Measurements from ENCODE around the gene MITF. TPM values are rescaled to one million over a fixed set of nuclear protein-coding genes. Genes with fewer than 3 reads are reported as not detected.

Gene MITF
- total RNA-seq, 1 donor from 2014 or later, result 8.7 TPM

DNA sequence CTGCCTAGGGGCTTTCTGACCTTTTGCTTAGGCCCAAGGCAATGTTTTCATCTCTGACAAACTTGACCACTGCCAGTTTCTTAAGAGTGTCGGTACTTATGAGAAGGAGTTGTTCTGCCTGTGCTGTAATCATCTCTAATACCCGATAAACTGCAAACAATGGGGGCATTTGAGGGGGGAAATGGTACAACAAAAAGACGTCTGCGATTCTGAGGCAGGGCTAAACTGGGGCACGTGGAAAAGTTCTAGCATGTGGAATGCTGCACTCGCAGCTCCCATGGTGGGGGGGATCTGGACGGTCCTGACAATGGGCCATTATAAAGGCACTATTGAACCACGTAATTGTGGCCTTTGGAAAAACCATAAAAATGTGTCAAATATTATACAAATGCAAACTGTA lies 187.1 kb downstream of the MITF start:
- Mint-ChIP-seq H3K4me1 (ENCODE audit: unreplicated experiment) (no peaks in the 10 kb centered on the region), H3K4me3 (no peak overlapping the region), H3K36me3 (no peaks in the 10 kb centered on the region), H3K27ac (no peak overlapping the region), H3K27me3 (no peaks in the 10 kb centered on the region), H3K9me3 (no peaks in the 10 kb centered on the region)
- no peak for DNase-seq (ENCODE audit: extremely low spot score, unreplicated experiment)
- TF ChIP-seq, protein P1, sequence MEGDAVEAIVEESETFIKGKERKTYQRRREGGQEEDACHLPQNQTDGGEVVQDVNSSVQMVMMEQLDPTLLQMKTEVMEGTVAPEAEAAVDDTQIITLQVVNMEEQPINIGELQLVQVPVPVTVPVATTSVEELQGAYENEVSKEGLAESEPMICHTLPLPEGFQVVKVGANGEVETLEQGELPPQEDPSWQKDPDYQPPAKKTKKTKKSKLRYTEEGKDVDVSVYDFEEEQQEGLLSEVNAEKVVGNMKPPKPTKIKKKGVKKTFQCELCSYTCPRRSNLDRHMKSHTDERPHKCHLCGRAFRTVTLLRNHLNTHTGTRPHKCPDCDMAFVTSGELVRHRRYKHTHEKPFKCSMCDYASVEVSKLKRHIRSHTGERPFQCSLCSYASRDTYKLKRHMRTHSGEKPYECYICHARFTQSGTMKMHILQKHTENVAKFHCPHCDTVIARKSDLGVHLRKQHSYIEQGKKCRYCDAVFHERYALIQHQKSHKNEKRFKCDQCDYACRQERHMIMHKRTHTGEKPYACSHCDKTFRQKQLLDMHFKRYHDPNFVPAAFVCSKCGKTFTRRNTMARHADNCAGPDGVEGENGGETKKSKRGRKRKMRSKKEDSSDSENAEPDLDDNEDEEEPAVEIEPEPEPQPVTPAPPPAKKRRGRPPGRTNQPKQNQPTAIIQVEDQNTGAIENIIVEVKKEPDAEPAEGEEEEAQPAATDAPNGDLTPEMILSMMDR (conservative IDR thresholded peaks at IDR 0.05), result no peak

- no peaks in the 10 kb centered on the region for H3K27me3 Mint-ChIP-seq
- H3K36me3 Mint-ChIP-seq, result no peaks in the 10 kb centered on the region
- H3K4me1 Mint-ChIP-seq (ENCODE audit: unreplicated experiment), result no peaks in the 10 kb centered on the region
- TF ChIP-seq, protein P1 (conservative IDR thresholded peaks at IDR 0.05), result no peak
- H3K27ac Mint-ChIP-seq, result no peak overlapping the region
- no peaks in the 10 kb centered on the region for H3K9me3 Mint-ChIP-seq
- no peak for DNase-seq (ENCODE audit: extremely low spot score, unreplicated experiment)
- no peak overlapping the region for H3K4me3 Mint-ChIP-seq
Measured at GRCh38 chr3:69927571-69927970, 188.3 kb downstream of the MITF start.

- TF ChIP-seq, protein P1 (conservative IDR thresholded peaks at IDR 0.05), result no peak
- Mint-ChIP-seq H3K9me3 (no peaks in the 10 kb centered on the region), H3K4me1 (ENCODE audit: unreplicated experiment) (no peaks in the 10 kb centered on the region), H3K36me3 (no peaks in the 10 kb centered on the region), H3K4me3 (no peak overlapping the region), H3K27ac (no peak overlapping the region), H3K27me3 (no peaks in the 10 kb centered on the region)
- no peak for DNase-seq (ENCODE audit: extremely low spot score, unreplicated experiment)
Measured at GRCh38 chr3:69929019-69929418, 189.8 kb downstream of the MITF start.

- Mint-ChIP-seq H3K9me3 (no peaks in the 10 kb centered on the region), H3K4me3 (no peak overlapping the region), H3K36me3 (no peaks in the 10 kb centered on the region), H3K27me3 (no peaks in the 10 kb centered on the region), H3K27ac (no peak overlapping the region), H3K4me1 (ENCODE audit: unreplicated experiment) (no peaks in the 10 kb centered on the region)
- TF ChIP-seq, protein P1 (conservative IDR thresholded peaks at IDR 0.05), result no peak
- no peak for DNase-seq (ENCODE audit: extremely low spot score, unreplicated experiment)
Measured at GRCh38 chr3:69930564-69930963, 191.3 kb downstream of the MITF start.

GRCh38 chr3:69932087-69932486 lies 192.8 kb downstream of the MITF start:
- TF ChIP-seq, protein P1 (conservative IDR thresholded peaks at IDR 0.05), result no peak
- Mint-ChIP-seq H3K4me1 (ENCODE audit: unreplicated experiment) (no peaks in the 10 kb centered on the region), H3K27me3 (no peaks in the 10 kb centered on the region), H3K27ac (no peak overlapping the region), H3K9me3 (no peaks in the 10 kb centered on the region), H3K36me3 (no peaks in the 10 kb centered on the region), H3K4me3 (no peak overlapping the region)
- no peak for DNase-seq (ENCODE audit: extremely low spot score, unreplicated experiment)

DNA sequence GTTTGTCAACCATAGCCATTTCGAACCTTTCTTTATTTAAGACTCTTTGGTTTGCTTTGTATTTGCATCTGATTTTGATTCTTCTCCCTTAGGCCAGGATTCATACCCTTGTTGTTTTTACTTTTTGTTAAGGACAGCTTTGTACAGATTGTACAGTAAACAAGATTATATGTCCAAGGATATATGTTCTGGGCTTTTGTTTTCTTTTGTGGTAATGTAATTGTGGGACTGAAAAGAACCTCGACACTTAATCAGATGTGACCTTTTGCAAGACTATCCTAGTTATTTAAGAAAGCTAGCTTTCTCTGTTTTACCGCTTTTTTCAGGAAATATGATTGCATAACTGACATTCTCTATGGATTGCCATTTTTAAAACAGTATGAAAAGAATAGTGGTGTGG lies 193.2 kb downstream of the MITF start:
- Mint-ChIP-seq H3K4me3 (no peak overlapping the region), H3K27me3 (no peaks in the 10 kb centered on the region), H3K27ac (no peak overlapping the region), H3K36me3 (no peaks in the 10 kb centered on the region), H3K9me3 (no peaks in the 10 kb centered on the region), H3K4me1 (ENCODE audit: unreplicated experiment) (no peaks in the 10 kb centered on the region)
- no peak for DNase-seq (ENCODE audit: extremely low spot score, unreplicated experiment)
- TF ChIP-seq, protein P1 (conservative IDR thresholded peaks at IDR 0.05), result no peak
